GM21737 (cell line): ENCODE results near the gene QKI.
"Not testable (repeated sequence)": the region's sequence is repeated elsewhere in the genome, so short reads cannot be mapped to it uniquely, and the experiment has no call there.

Experiments used
- ATAC-seq: cut with Tn5 transposase; IDR thresholded peaks from one replicate; pipeline ENCODE4 v1.9.1; 2021; ENCODE audit warnings: mild to moderate bottlenecking, moderate library complexity; ENCODE audit not compliant: unreplicated experiment

Gene QKI

DNA sequence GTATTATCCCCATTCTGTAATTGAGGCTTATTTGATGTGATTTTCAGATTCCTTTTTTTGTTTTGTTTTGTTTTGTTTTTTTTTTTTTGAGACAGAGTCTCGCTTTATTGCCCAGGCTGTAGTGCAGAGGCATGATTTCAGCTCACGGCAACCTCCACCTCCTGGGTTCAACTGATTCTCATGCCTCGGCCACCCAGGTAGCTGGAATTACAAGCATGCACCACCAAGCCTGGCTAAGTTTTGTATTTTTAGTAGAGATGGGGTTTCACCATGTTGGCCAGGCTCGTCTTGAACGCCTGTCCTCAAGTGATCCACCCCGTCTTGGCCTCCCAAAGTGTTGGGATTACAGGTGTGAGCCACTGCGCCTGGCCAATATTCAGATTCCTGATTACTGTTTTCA lies 62.4 kb downstream of the QKI start:
- not testable (repeated sequence) for ATAC-seq

DNA sequence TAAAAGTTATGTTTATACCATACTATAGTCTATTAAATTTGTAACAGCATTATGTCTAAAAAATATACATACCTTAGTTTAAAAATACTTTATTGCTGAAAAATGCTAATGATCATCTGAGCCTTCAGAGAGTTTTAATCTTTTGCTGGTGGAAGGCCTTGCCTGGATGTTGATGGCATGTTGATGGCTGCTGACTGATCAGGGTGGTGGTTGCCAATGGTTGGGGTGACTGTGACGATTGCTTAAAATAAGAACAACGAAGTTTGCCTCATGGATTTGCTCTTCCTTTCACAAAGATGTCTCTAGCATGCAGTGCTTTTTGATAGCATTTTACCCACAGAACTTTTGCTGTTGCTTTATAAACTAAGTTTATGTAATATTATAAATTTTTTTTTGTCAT lies 68.6 kb downstream of the QKI start:
- ATAC-seq: no peak

DNA sequence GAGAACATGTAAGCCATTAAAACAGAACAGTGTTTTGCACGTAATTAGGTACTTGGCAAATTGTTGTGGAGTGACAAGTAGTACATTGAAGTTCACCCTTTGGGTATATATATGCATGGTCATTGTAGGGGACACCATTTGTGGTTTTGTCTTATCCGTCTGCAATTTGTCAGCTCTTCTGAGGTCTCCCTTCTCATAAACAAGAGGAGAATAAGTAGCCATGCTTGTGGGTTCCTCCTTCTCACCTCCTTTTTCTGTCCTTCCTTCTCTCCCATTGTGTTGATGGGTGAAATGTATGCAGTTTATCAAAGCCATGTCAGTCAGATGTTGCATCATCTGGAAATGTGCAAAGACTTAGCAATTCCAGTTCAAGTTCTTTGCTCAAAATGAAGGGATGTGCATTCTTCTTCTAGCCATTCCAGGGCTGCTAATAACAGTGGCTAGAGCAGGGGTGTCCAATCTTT lies 70.9 kb downstream of the QKI start:
- ATAC-seq: no peak

DNA sequence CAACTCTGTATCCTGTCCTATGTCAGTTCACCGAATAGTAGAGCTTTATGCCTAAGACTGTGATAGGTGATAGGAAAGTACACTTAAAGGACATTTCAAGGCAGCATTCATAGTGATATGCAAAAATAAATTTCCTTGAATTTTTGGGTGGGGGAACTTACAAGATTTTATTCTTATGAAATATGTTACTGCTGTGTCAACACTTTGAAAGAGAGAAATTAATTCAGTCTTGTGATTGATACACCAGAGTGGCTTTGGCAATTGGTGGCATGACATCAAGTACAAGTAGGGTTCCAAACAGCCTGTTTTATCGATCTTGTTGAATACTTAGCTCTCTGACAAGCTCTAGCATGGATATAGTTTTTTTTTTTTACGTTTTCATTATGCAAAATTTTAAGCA lies 72.3 kb downstream of the QKI start:
- ATAC-seq: no peak

DNA sequence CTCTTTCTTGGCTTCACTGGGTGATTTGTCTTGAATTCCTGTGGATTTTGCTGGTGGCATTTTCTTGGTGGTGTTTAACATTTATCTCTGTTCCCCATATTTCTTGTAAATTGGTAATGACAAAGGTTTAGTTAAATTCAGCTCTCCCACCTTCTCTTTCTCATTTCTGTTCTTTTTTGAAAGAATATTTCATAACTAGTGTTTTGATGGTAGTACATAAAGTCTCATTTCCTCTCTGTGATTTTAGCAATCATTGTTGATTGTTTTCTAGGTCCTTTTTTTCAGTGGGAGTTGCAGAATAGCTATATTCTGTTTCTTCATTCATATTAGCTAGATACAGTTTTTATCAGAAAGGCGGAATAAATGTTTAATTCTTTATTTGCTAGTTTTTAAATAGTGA lies 73.1 kb downstream of the QKI start:
- no peak for ATAC-seq

DNA sequence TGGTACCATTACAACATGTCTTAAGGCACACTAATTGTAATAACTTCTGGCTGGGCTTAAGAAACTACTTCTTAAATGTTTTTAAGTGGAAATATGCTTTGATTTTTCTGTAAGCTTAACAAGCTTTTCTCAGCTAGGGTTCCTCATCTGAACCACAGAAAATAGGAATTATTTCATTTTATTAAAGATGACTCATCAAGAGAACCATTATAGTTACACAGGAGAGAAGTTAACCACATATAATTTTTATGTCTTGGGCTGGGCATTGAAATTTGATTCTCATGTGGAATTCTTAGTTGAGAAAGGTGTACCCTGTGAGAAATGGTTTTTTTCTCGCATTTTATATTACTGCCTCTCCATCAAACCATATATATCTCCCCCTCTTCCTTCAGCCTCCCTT lies 75.1 kb downstream of the QKI start:
- ATAC-seq: no peak

DNA sequence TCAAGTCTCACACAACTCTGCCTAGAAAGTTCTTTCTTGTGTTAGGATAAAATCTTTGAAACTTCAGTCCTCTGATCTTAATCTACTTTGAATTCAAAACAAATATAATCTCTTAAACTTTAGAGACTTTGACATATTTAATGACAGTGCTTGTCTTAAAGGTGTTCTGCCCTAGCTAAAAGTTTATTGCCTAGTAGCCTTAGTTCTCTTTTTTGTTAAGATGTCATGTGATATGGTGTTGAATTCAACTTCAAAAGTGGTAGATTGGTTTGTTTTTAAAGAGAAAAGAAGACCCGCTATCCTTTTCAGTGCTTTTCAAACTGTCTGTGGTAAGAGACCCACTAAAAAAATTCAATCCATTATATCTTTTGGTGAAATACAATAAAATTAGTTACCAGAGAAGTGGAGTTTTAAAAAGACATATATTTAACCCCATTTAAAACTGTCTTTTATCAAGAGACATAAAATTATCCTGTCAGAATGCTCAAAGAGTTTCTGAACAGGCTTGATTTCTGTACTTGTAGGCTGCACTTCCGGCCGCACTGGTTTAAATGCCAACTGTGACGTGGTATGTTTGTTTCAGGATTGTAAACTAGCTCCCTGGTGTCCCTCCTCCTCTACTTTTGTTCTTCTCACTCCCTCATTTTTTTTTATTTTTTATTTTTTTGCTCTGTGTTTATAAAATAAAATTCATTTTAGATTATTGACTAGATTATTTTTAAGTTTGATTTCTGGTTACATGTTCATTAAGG lies 76.5 kb downstream of the QKI start:
- no peak for ATAC-seq

DNA sequence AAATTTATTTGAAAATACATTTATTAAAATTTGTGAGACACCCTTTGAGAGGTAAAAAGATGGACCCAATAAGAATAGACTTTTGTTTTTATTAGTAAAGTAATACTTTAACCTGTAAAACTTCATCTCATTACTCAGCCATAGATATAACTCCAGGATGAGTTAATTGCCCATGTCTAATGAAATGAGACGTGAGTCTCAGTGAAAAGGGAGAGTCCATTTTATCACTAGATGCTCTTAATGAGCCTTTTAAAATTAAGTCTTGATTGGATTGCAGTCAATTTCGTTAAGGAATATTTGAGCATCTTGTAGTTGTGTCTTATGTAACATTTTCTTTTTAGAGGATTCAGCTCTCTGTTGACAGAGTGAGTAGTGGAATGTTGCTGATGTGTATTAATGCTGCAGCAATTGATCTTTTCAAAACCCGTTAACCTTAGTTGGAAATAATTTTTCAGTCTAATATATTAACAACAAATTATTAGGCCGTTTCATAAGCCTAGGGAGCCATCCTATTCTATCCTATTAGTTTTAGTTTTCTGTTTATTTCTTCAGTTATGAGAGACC lies 77.3 kb downstream of the QKI start:
- no peak for ATAC-seq

DNA sequence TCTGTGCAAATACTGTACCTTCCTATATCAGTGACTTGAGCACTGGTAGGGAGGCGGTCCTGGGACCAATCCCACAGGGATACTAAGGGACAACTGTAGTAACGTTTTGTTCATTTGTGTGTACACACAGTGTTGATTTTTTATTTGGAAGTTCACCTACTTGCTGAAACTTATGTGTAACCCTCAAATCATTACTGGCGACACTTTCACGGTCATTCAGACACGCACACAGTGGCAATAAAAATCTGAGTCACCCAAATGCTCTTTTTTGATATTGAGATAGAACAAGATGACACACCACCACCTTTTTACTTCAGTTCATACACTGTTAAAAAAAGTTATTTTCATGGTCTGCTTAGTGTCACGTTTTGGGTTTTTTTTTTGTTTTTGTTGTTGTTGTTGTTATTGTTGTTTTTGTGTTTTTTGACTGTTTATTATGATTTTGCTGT lies 79.8 kb downstream of the QKI start:
- no peak for ATAC-seq

DNA sequence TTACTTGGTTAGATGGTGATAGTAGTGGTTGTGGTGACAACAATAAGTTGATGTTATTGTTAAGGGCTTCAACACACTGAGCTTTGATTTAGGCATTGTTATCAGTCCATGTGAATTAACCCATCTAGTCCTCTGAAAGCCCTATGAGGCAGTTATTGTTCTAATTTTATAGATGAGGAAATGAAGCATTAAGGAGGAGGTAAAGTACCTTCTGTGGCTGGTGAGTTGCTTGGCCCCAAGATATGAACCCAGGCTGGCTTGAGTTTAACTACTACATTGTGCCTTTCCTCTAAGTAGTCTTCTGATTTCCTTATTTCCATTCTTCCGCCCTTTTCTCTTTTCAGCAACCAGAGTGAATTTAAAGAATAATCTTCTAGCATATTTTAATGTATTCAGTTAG lies 81.7 kb downstream of the QKI start:
- ATAC-seq: no peak

DNA sequence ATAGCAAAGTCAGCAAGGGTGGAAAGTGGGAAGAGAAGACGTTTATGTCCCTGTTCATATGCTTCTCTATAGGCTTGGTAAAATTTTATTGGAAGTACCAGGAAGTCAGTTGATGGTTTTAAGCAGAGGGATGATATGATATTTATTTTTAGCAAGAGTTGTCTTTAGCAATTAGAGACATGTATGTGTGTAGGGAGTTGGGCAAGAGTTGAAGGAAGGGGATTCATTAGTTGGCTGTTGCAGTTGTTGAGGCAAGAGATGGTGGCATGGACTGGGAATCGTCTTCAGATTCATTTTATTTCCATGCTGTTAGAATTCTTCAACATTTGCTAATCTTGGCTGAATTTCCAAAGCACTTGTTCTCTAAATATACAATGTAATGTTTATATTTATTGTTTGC lies 85.6 kb downstream of the QKI start:
- no peak for ATAC-seq

DNA sequence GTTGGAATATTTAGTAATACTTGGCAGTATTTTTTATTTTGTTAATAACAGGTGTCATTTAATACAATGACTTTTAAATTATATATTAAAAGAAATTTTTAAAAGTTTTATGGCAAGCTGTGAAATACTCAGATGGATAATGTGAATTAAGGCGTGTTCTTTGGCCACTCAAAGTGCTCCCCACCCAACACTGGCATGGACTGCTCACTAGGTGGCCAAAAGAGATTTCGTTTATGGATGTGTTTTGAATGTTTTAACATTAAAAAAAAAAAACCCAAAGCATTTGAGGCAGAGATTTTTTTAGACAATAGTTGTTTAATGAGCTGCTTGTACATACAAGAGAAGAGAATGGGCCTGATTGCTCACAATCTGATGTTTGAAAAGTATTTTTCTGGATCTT lies 86.5 kb downstream of the QKI start:
- no peak for ATAC-seq

DNA sequence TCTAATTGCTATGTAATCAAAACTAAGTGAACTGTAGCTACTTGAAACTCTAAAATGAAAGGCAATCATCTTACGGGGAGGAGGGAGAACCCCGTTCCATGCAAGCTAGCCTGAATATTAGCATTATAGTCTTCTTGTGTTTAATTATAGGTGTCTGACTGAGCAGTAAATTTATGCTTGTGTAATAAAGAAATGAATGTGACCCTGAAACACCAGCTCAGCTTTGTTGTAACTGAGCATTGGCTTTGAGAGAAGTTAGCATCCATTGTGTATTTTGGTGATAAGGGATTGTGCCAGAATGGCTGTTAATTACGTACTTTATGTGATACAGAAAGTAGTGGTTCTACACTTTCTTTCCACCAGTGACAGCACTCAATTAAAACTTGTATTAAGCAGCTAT lies 86.9 kb downstream of the QKI start:
- no peak for ATAC-seq

DNA sequence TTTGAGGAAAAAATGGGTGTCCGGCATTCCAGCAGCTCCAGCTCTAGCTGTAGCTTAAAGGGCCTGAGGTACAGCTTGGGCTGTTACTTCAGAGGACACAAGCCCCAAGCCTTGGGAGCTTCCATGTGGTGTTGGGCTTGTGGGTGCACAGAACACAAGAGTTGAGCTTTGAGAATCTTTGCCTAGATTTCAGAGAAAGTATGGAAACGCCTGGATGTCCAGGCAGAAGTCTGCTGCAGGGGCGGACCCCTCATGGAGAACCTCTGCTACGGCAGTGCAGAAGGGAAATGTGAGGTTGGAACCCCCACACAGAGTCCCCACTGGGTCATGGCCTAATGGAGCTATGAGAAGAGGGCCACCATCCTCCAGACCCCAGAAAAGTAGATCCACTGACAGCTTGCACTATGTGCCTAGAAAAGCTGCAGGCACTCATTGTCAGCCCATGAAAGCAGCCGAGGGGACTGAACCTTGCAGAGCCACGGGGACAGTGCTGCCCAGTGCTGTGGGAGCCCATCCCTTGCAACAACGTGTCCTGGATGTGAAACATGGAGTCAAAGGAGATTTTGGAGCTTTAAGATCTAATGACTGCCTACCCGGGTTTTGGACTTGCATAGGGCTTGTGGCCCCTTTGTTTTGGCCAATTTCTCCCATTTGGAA lies 90.6 kb downstream of the QKI start:
- ATAC-seq: no peak

DNA sequence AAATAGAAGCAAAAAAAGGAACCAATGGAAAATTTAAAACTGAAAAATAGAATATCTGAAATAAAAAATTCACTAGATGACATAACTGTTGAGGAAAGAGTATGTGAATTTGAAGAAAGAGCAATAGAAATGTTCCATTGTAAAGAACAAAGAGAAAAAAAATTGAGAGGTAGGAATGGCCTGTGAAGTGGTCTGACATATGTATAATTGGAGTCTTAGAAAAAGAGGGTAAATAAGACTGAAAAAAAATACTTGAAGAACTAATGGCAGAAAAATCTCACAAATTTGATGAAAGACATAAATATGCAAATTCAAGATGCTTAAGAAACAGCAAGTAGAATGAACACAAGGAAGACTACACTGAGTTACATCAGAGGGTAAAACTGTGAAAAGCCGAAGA lies 93.4 kb downstream of the QKI start:
- ATAC-seq: no peak

DNA sequence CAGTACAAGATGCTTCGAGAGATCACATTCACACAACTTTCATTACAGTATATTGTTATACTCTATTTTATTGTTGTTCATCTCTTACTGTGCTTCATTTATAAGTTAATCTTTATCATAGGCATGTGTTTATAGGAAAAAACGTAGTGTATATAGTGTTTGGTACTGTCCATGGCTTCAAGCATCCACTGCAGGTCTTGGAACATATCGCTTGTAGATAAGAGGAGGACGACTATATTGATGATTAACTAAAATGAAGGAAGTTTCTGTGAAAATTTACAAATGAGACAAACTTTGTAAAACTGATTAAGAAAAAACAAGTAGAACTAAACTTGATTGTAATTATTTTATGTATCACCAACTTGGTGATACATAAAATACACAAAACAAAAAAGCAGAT lies 98.5 kb downstream of the QKI start:
- no peak for ATAC-seq

DNA sequence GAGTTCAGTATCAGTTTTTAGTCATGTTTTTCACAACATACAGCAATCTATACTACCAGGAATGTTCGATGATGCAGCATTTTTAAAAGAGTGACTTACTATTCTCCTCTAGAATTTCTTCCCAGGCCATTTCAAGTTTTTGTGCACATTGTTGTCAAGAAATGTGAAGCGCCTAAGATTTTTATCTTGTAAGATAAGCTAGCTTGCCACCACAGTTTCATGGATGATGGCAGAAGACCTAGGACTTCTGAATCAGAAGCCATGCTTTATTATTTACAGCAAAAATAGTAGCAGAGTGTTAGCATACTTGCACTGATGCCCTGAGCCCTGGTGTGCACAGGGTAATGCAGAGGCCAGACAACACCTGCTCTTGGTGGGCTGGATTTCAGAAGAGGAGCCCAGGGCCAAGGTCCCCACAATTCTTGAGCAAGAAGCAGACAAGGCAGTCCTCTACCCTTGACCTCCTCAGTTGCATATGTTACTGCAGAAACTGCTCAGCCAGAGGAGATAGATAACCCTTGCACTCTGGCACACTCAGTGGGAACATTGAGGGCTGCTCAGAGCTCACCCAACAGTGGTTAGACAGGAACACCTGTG lies 99.2 kb downstream of the QKI start:
- ATAC-seq: no peak

DNA sequence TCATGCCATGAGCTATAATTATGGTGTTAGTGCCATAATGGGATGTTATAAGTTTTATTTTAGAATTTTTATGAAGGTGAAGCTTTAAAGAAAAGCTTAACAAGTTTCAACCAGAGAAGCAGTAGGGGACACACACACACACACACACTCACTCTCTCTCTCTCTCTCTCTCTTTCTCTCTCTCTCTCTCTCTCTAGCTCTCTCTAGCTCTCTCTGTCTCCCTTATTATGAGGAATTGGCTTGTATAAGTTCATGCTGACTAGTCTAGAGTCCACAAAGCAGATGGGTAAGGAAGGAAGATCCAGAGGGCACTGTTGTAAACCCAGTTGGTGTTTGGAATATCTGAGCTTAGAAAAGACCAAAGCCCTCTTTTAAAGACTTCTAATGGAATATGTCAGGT lies 102.4 kb downstream of the QKI start:
- ATAC-seq: no peak

DNA sequence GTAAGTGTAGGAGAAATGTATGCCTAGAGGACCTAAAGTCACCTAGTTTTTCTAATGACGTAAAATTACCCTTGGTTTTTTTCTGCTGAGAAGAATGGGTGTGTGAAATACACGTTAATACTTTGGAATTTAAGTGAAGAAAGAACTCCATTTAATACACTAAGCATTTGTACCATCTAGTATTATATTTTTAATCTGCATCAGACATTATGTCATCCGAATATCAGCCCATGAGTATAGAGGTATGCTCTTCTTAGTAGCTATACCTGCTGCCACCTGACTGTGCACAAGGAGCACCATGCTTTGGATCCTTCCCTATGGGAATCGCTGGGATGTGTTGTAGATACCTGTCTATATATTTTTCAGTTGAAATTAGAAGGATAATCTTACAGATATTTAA lies 106.4 kb downstream of the QKI start:
- ATAC-seq: no peak

DNA sequence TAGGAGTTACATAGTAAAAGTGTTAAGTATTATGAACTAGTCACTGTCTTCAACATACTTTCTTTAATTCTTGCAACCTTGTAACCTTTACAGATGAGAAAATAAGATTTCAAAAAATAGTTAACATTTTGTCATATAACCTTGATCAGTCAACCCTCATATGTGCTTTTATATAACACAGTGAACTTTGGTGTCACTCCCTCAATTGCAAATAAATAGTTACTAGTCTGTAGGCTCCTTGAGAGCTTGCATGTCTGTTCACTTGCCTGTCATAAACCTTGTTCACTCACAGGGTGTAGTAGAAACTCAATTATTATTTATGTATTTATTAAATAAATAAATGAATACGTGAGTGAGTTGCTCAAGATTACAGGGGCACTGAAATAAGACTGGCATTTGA lies 107.5 kb downstream of the QKI start:
- ATAC-seq: no peak

DNA sequence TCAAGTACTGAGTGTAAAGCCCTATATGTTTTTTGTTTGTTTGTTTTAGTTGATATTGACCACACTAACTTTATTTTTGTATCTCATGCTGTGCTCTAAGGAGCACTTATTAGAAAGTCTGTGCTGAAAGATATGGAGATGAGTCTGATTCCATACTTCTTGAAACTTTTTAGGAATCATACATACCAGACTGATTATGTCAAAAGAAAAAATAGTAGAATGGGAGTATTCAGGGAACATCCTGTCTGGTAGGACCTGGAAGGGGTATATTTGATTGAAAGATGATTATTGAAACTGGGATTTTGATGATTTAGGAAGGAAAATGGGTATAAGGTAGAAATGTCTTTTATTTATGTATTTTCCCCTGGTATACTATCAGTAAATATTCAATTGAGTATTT lies 111.4 kb downstream of the QKI start:
- no peak for ATAC-seq

DNA sequence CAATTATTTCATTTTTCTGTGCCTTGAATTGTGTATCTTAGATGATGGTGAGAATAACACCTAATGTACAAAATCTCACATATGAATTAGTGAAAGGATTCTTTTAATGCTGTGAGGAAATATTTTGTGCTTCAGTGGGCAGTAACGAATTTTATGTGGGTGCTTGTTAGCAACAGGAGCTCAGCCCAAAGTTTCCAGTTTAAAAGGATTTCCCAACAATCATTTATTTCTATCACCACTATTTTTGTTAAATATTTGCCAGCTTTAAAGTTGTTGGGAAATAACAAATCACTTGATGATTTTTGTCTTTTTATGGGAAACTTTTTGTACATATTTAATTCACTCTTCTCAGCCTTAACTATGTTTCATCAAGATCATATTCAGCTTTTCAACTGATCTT lies 111.8 kb downstream of the QKI start:
- no peak for ATAC-seq
